Endothelial cell (in vitro differentiated cells): ENCODE data around the gene ATP7A. TPM values are rescaled to one million over a fixed set of nuclear protein-coding genes. Genes with fewer than 3 reads are reported as not detected.

Source experiments
- DNase-seq: peaks from one replicate; pipeline ENCODE4 v3.0.0; 2021; ENCODE audit warnings: low spot score
- H3K27ac Mint-ChIP-seq: one replicate; pipeline ENCODE4 v1.8.0; 2021; ENCODE audit warnings: mixed read lengths, inconsistent platforms; ENCODE audit not compliant: unreplicated experiment
- H3K27me3 Mint-ChIP-seq: one replicate; pipeline ENCODE4 v1.8.0; 2021; ENCODE audit warnings: mild to moderate bottlenecking, moderate library complexity, mixed read lengths, inconsistent platforms; ENCODE audit not compliant: unreplicated experiment
- H3K36me3 Mint-ChIP-seq: one replicate; pipeline ENCODE4 v1.8.0; 2021; ENCODE audit warnings: mild to moderate bottlenecking, low read depth, mixed read lengths, inconsistent platforms; ENCODE audit not compliant: unreplicated experiment
- H3K4me1 Mint-ChIP-seq: one replicate; pipeline ENCODE4 v1.8.0; 2021; ENCODE audit warnings: mild to moderate bottlenecking, mixed read lengths, inconsistent platforms; ENCODE audit not compliant: unreplicated experiment
- H3K4me3 Mint-ChIP-seq: one replicate; pipeline ENCODE4 v1.8.0; 2021; ENCODE audit warnings: mild to moderate bottlenecking, mixed read lengths, inconsistent platforms; ENCODE audit not compliant: unreplicated experiment
- H3K9me3 Mint-ChIP-seq: one replicate; pipeline ENCODE4 v1.8.0; 2021; ENCODE audit warnings: mixed read lengths, inconsistent platforms; ENCODE audit not compliant: unreplicated experiment
- total RNA-seq: library from RNA; stranded (reverse); fragmentation: NEBNext Ultra II Directional; extraction: Animal tissue kit (Norgen Biotek cat#: 25700); gene quantifications from one replicate; pipeline ENCODE4 v1.2.1, GENCODE V29; 2021; ENCODE audit not compliant: unreplicated experiment
- TF ChIP-seq, protein P1 (sequence below): fragments of 200-600 bp; sonication (generic); IDR thresholded peaks from one replicate; pipeline ENCODE4 v1.5.0; 2021; ENCODE audit warnings: antibody characterized with exemption; ENCODE audit not compliant: unreplicated experiment

The ATP7A gene
- total RNA-seq, 1 donor from 2014 or later, result 6.7 TPM

DNA sequence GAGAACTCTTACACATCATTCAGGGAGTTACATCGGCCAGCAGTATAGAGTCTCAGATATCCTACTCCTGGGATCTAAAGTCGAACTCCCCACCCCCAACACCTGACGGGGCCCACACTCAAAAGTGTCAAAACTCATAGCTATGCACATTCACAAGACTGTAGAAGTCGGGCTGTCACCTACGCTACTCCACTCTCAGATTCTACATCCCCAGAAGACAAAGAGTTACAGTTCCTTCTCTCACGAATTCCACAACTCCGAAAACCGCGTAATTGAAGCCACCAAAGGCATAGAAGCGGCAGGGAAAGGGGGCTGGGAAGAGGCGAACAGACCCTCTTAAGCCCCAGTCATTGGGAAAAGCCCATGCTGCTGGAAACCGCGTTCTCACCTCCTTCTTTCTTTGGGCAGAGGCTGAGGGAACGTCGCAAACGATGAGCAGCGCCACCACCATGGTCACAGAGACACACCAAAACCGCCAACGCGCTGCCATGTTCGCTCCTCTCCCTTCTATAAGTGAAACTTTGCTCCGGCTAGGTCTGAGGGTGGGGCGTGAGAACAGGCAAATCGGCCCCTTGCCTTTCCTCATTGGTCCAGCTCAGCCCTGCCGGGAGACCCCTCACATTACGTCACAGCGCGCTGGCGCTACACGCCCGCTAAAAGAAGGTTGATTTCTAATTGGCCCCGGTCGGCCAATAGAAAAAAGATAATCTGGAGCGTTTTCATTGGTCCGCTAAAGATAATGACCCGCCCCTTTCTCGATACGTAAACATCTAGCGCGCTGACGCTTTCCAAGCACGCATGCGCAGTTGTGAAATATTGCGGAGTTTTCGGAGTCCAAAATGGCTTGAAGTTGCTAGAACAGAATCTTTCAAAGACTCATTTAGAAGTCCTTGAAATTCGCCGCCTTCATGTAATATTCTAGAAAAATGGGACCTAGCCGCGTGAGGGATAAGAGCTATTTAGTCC, 15.3 kb upstream of the ATP7A start, which contains the start of gene MAGT1:
TSS of gene MAGT1 (minus strand) at position 515 of the 966 bp plus-strand sequence. CDS start at position 490, 25 bp downstream.
- peaks cover 9% of the 10 kb centered on the region for H3K4me1 Mint-ChIP-seq
- no peaks in the 10 kb centered on the region for H3K9me3 Mint-ChIP-seq
- peaks cover 2% of the 10 kb centered on the region for H3K27me3 Mint-ChIP-seq
- TF ChIP-seq, protein P1, sequence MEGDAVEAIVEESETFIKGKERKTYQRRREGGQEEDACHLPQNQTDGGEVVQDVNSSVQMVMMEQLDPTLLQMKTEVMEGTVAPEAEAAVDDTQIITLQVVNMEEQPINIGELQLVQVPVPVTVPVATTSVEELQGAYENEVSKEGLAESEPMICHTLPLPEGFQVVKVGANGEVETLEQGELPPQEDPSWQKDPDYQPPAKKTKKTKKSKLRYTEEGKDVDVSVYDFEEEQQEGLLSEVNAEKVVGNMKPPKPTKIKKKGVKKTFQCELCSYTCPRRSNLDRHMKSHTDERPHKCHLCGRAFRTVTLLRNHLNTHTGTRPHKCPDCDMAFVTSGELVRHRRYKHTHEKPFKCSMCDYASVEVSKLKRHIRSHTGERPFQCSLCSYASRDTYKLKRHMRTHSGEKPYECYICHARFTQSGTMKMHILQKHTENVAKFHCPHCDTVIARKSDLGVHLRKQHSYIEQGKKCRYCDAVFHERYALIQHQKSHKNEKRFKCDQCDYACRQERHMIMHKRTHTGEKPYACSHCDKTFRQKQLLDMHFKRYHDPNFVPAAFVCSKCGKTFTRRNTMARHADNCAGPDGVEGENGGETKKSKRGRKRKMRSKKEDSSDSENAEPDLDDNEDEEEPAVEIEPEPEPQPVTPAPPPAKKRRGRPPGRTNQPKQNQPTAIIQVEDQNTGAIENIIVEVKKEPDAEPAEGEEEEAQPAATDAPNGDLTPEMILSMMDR, result no peak
- peak within 1 kb of the TSS; percentile 97 for H3K27ac Mint-ChIP-seq
- no peaks in the 10 kb centered on the region for H3K36me3 Mint-ChIP-seq
- peak within 1 kb of the TSS; percentile 99 for H3K4me3 Mint-ChIP-seq
- DNase-seq, result peak; percentile 74

- Mint-ChIP-seq H3K4me1 (peaks cover 8% of the 10 kb centered on the region), H3K9me3 (no peaks in the 10 kb centered on the region), H3K36me3 (no peaks in the 10 kb centered on the region)
These were observed 11.2 kb upstream of the ATP7A start, which contains the start of gene COX7B for GRCh38 chrX:77899081-77899828. Gene COX7B, plus strand, starts transcription at chrX:77899468. Its CDS starts 86 bp downstream, at chrX:77899554.

DNA sequence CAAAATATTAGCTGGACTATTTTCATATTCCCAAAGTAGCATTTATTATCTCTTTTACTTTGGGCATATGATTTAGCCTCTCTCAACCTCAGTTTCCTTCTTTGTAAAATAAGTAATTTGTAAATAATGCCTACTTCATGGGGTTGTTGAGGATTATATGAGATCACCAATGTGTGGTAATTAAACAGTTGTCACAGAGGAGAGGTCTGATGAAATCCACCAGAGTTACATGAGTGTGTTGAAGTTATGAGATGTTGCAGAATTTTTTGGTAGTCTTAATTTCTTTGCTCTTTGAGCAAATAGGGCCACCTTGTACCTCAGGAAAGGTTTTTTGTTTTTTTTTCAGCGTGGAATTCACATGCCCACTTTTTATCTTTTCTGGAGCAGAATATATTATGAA, 9.8 kb upstream of the ATP7A start:
- H3K27me3 Mint-ChIP-seq, result peaks cover 2% of the 10 kb centered on the region
- H3K4me3 Mint-ChIP-seq, result peak overlapping the region; percentile 62
- peaks cover 4% of the 10 kb centered on the region for H3K4me1 Mint-ChIP-seq
- no peaks in the 10 kb centered on the region for H3K9me3 Mint-ChIP-seq
- no peak for DNase-seq
- H3K36me3 Mint-ChIP-seq, result peaks cover 3% of the 10 kb centered on the region
- TF ChIP-seq, protein P1, result no peak
- no peak overlapping the region for H3K27ac Mint-ChIP-seq

More at GRCh38 chrX:77899081-77899828, 11.2 kb upstream of the ATP7A start, which contains the start of gene COX7B:
- Mint-ChIP-seq H3K27ac (peak within 1 kb of the TSS; percentile 98), H3K27me3 (peaks cover 2% of the 10 kb centered on the region), H3K4me3 (peak within 1 kb of the TSS; percentile 98)
- TF ChIP-seq, protein P1, result no peak
- DNase-seq, result peak; percentile 56

- Mint-ChIP-seq H3K4me1 (peaks cover 4% of the 10 kb centered on the region), H3K4me3 (no peak overlapping the region), H3K36me3 (peaks cover 3% of the 10 kb centered on the region), H3K27me3 (peaks cover 2% of the 10 kb centered on the region), H3K27ac (no peak overlapping the region), H3K9me3 (no peaks in the 10 kb centered on the region)
- TF ChIP-seq, protein P1, result no peak
- no peak for DNase-seq
These were observed 9.0 kb upstream of the ATP7A start for GRCh38 chrX:77901506-77901905.
